ENCODE results near the gene VAMP2.

GRCh38 chr17:8154608-8155155 is 8.1 kb downstream of the VAMP2 start:
- TF ChIP-seq CTCF (IDR thresholded peaks at IDR 0.05) (no peak), POLR2A (IDR thresholded peaks at IDR 0.05) (no peak)
